Daoy (cell line): ENCODE results near the gene TNFRSF9. TPM values are rescaled to one million over a fixed set of nuclear protein-coding genes. Genes with fewer than 3 reads are reported as not detected.
A peak's percentile ranks its signal among the peaks of the same experiment; 100 is the strongest.

ENCODE experiments used
- DNase-seq: peaks from one replicate; pipeline ENCODE4 v3.0.0-alpha.2; 2015; ENCODE audit warnings: low read depth
- total RNA-seq: library from RNA; depleted of rRNA; stranded (reverse); fragments of >200 nt; shearing (Covaris generic); gene quantifications from 2 replicates; pipeline ENCODE4 v1.2.3, GENCODE V29; 2014; rRNA removed

The TNFRSF9 gene
- total RNA-seq, 1 experiment from 2014 or later = 46.9 TPM

DNA sequence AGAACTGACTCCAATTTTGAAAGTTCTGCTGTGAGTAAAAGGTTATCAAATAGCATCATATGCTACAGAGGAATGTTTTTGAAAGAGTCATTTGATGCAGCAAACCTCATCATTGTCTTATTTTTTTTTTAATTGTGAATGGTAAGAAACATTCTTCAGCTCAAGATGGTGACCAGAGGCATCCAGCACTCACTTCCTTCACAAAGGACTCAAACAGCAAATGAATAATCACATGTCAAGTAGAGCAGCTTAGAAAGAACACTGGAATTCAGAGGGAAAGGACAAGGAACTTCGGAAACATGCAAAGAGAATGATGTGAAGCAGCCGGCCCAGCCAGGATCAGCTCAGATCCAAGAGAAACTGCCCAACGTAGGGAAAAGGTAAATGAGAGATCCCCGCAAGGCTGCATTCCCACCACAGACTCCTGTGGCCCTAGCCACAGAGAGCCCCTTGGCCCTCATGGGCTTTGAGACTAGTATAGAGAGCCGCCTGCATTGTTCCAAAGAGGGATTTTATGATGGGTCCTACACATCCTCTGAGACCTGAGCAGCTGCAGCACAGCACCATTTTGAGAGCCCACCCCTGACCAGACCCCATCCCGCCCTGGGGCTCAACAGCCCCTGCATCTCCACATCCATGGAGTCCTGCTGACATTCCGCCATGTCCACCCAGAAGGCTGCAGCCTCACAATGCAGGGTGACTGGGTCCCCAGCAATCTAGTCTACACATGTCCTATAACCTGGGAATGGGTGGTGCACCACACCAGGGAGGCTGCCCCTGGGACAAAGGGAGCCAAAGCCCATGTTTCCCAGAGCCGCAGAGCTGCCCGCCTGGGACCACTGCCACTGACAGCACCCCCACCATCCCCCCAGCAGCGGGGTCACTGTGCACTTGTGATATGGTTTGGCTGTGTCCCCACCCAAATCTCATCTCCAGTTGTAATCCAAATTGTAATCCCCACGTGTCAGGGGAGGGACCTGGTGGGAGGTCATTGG lies 66.5 kb downstream of the TNFRSF9 start:
- no peak for DNase-seq

- DNase-seq = no peak
Observed at GRCh38 chr1:7871136-7871535, 69.5 kb downstream of the TNFRSF9 start.

DNA sequence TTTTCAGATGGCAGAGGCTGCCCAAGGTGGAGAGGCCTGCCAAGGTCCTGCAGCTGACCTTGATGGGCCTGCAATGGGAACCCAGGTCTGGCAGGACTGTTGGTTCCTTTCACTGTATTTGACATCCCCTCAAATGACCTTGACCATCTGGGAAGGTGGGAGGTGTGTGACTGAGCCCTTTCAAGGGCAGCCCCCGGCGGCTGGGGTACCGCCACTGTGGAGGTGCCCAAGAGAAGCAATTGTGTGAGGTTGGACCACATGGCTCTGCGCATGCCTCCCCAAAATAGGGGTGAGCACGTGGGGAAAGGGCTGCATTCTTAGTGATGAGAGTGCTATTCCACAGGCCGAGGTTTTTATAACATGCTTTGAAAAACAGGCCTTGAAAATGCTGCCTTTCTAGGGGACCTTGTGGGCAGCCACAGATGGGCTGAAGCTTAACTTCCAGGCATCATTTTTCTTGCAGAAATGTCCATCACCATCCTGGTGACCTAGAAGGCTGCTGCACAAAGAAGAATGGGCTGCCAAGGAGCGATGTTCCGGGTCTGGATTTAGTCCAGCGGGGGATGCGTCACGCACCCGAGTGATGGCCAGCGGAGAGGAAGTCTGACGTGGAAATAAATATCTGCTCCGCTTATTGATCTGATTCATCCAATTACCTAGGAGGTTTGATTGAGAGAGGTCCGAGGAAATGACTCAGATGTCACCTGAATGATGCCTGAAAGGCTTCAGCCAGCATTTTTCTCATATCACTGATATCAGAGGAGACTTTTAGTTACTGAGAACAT lies 71.3 kb downstream of the TNFRSF9 start:
- DNase-seq = peak; percentile 52

DNA sequence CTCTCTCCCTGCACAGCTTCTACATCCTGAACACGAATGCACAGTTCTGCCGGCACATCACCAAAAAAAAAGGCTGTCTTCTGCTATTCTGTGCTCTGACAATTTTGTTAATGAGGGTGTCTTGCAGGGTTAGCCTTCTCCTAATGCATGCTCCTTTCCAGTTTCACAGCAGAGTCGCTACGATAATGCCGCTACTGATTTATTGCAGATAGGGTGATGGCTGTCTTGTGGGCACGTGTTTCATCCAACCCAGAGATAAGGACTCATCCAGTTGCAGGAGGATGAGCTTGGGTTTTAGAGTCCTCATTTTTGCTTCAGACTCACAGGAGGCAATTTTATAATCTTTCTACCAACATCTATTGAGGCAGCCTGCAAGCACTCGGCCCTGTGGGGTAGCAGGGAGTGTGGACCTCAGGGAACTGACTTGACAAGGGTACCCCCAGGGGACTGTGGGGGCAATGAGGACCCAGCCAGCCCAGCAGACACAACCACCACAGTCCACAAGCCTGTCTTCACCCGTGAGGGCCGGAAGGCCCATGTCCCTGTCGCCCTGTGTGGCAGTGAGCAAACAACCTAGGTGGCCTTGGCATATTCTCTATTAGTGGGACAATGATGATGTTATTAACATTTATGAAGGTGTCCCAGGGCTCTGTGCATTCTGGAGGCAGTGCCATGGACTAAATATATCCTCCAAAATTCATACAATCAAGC lies 72.4 kb downstream of the TNFRSF9 start:
- no peak for DNase-seq

DNA sequence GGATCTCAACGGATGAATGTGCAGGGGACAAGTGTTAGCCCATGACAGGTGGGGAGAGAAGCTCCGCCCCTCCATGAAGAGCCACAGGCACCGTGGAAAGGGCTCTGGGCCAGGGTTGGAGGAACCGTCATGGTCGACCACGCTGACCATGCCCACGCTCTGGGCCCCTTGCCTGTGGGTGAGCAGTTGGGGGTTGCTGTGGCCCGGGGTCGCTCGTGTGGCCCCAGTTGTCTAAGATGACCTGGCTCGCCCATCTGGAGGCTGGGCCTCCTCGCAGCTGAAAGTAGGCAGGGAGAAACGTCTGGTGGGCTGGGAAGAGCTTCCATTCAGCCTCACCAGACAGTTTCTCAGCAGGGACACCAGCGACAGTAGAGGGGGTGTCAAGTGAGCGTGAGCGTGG lies 74.7 kb downstream of the TNFRSF9 start:
- DNase-seq = no peak

Other genes starting within 250 kb of the TNFRSF9 start
- 68.0 and 77.3 TPM in 2 replicates for gene VAMP3, start 169.5 kb downstream of the TNFRSF9 start, total RNA-seq
- gene PER3, start 156.5 kb downstream of the TNFRSF9 start, total RNA-seq = 1.4 and 2.1 TPM in 2 replicates
- not detected in 2 replicates for gene UTS2, start 87.8 kb downstream of the TNFRSF9 start, total RNA-seq
- gene PARK7, start 20.9 kb upstream of the TNFRSF9 start, total RNA-seq = 330 and 448 TPM in 2 replicates
- 81.0 and 95.0 TPM in 2 replicates for gene ERRFI1, start 85.5 kb upstream of the TNFRSF9 start, total RNA-seq